Epithelial cell of prostate (primary cell): ENCODE data around the gene DUSP12.
"Not testable (repeated sequence)": the region's sequence is repeated elsewhere in the genome, so short reads cannot be mapped to it uniquely, and the experiment has no call there.

ENCODE experiments used
- DNase-seq: peaks from one replicate; pipeline ENCODE4 v3.0.0-alpha.2; 2011; ENCODE audit warnings: low read depth, low spot score
- H3K27ac ChIP-seq: fragments of 450-650 bp; 2 replicates; pipeline ENCODE4 v1.5.1; 2017; ENCODE audit warnings: mild to moderate bottlenecking

Gene DUSP12

DNA sequence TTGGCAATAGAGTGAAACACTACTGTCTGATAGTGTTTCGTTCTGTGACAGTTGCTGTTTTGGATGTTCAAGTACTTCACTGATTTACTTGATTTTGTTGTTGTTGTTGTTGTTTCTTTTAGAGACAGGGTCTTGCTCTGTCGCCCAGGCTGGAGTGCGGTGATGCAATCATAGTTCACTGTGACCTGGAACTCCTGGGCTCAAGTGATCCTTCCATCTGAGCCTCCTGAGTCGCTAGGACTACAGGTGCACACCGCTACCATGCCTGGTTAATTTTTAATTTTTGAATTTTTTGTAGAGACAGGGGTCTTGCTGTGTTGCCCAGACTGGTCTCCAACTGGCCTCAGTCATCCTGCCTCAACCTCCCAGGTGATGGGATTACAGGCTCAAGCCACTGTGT, 18.9 kb downstream of the DUSP12 start:
- no peak for DNase-seq
- H3K27ac ChIP-seq = peak overlapping the region; percentile 33

- H3K27ac ChIP-seq = peak overlapping the region; percentile 33
- DNase-seq = no peak
Observed at GRCh38 chr1:161768986-161769672, 19.5 kb downstream of the DUSP12 start.

- DNase-seq = not testable (repeated sequence)
- peak overlapping the region; percentile 33 for H3K27ac ChIP-seq
Observed at GRCh38 chr1:161769673-161770045, 20.1 kb downstream of the DUSP12 start.

- no peak overlapping the region for H3K27ac ChIP-seq
- no peak for DNase-seq
Observed at GRCh38 chr1:161770250-161770649, 20.7 kb downstream of the DUSP12 start.

- H3K27ac ChIP-seq = no peak overlapping the region
- no peak for DNase-seq
Observed at GRCh38 chr1:161771161-161771560, 21.6 kb downstream of the DUSP12 start.

DNA sequence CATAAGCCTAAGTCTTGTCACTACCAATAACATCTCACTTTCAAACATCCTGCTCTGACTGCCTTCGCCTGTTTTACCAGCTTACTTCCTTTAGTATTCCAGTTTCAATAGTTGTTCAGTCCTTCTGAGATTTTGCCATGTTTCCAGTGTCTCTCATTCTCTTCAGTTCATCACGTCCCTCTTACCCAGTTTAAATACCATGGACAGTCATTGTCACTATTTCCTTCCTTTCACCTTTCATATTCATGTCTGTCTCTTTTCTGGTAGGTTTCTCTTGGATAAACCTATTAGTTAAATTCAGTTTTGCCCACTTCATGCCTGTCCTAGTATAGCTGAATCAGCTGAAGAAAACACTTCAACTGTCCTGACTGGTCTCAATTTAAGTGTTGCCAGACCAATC, 22.4 kb downstream of the DUSP12 start:
- H3K27ac ChIP-seq = no peak overlapping the region
- DNase-seq = no peak

GRCh38 chr1:161772397-161772796, 22.8 kb downstream of the DUSP12 start:
- no peak overlapping the region for H3K27ac ChIP-seq

GRCh38 chr1:161773791-161774190, 24.2 kb downstream of the DUSP12 start:
- DNase-seq = no peak
- no peak overlapping the region for H3K27ac ChIP-seq

More at GRCh38 chr1:161772397-161772796, 22.8 kb downstream of the DUSP12 start:
- no peak for DNase-seq

- H3K27ac ChIP-seq = no peak overlapping the region
- no peak for DNase-seq
Observed at GRCh38 chr1:161777261-161777660, 27.7 kb downstream of the DUSP12 start.

- H3K27ac ChIP-seq = no peak overlapping the region
- DNase-seq = no peak
Observed at GRCh38 chr1:161778522-161778921, 28.9 kb downstream of the DUSP12 start.

DNA sequence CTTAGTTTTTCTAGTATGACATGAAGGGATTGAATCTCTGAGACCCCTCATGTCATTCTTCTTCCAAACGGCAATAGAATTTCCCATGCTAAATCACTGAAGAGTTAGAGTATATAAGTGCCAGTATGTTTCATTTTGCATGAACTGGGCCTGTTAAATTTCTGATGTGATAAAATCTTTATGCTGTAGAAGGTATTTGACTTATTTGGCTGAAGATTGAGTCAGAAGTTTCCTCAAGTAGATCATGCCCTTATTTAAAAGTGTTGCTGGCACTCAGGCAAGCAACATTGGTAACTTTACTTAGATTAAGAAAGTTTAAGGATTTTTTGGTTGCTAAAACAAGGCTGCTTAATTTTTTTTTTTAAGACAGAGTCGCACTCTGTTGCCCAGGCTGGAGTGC, 29.8 kb downstream of the DUSP12 start:
- DNase-seq = no peak
- H3K27ac ChIP-seq = no peak overlapping the region

DNA sequence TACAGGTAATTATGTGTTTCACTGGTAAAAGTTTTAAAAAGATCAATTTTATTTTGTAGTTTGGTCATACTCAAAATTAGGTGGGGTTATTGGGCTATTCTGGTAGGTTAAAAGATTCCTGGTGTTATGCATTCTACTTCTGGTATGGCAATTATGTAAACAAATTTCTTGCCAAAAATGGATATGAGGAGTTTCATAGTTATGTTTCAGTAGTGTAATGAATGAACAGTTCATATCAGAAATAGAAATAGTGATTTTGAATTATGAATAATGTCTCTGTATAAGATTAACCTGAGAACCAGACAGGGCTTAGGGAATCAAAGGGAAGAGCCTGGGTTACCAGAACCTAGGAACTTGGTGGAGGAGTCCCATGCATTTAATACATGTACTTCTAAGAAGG, 32.4 kb downstream of the DUSP12 start:
- H3K27ac ChIP-seq = no peak overlapping the region
- no peak for DNase-seq

GRCh38 chr1:161782886-161783285, 33.3 kb downstream of the DUSP12 start:
- DNase-seq = no peak
- no peak overlapping the region for H3K27ac ChIP-seq

GRCh38 chr1:161784968-161785367, 35.4 kb downstream of the DUSP12 start:
- H3K27ac ChIP-seq = no peak overlapping the region
- no peak for DNase-seq

GRCh38 chr1:161787355-161787754, 37.8 kb downstream of the DUSP12 start:
- H3K27ac ChIP-seq = no peak overlapping the region
- no peak for DNase-seq

DNA sequence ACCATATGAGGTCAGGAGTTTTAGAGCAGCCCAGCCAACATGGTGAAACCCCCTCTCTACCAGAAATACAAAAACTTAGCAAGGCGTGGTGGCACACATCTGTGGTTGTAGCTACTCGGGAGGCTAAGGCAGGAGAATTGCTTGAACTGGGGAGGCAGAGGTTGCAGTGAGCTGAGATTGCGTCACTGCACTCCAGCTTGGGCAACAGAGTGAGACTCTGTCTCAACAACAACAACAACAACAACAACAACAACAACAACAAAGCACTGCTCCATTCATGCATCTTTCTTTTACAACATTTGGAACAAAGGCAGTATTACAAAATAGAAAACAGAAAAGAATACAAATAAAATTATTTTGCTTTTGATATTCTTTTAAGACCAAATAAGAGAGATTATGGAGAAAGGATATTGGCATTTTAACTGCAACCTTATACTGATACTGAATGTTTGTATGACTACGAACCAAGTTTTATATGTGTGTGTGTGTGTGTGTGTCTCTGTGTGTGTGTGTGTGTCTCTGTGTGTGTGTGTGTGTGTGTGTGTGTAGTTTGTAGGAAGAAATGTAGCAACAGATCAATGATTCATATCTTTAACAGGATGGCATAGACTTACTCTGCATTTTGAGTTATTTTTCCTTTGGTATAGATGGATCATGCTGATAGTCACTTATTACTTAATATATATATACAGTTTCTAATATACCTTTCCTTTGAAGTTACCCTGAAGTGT, 41.2 kb downstream of the DUSP12 start:
- DNase-seq = no peak
- H3K27ac ChIP-seq = no peak overlapping the region

DNA sequence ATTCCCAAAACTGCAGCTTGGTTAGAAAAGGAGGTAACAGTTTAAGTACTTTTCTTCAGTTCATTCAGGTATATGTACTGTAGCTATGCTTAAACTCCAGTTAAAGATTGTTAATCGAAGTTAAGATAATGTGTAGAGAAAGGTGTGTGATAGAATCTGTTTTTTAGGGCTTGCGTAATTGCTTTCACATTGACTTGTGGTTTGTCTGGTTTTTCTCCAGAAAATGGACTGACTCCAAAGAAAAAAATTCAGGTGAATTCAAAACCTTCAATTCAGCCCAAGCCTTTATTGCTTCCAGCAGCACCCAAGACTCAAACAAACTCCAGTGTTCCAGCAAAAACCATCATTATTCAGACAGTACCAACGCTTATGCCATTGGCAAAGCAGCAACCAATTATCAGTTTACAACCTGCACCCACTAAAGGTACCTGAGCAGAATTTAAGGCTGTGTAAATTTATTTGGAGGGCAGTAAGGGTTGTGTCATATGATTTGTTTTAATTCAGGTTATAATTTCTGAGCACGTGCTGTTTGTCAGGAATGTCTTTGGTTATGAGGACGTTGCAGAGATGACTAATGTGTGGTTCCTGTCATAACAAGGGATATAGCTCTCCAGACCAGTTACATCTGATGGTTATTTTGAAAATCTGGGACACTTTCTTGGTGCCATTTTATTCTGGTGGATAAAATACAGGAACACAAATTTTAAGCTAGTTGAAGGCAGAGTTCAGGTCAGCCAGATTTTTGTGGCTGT, 42.5 kb downstream of the DUSP12 start:
- H3K27ac ChIP-seq = peak overlapping the region; percentile 3
- DNase-seq = no peak

- peak; percentile 70 for DNase-seq
- peak overlapping the region; percentile 3 for H3K27ac ChIP-seq
Observed at GRCh38 chr1:161792740-161793139, 43.2 kb downstream of the DUSP12 start.

DNA sequence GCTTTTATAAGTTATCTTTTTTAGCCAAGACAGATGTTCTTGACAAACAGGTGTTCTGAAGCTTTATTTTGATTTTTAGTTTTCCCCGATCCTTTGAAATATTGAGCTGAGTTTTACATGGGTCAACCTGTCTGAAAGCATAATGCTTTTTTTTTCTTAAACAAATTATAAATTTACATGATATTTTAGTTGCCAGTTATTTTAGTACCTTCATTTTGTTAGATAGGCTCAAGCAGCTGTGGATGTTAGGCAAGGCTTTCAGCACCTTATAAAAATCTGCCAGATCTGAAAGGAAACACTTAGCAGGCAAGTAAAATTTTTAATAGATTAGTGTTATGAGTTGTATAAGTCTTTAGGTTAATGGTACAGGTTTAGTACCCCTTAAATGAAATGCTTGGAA, 50.2 kb downstream of the DUSP12 start:
- no peak overlapping the region for H3K27ac ChIP-seq
- DNase-seq = no peak

GRCh38 chr1:161801955-161802354, 52.4 kb downstream of the DUSP12 start:
- no peak for DNase-seq
- H3K27ac ChIP-seq = no peak overlapping the region

DNA sequence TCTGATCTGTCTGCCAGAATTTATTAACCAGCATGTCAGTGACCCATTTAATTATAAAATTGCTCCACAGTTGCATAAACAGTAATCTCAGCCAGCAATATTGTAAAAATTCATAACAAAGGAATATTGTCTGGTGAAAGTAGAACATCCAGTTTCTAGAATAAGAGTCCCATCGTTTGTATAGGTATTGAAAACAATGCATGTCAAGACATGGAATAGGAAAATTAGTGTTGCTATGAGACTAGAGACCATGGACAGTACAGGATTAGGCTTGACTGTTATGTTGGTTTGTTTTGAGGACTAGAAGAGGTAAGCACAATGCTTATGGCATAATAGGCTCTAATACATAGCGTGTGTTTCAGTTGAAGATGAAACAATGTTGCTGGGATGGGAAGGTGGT, 53.6 kb downstream of the DUSP12 start:
- DNase-seq = no peak

More for the DNA sequence above, 53.6 kb downstream of the DUSP12 start:
- no peak overlapping the region for H3K27ac ChIP-seq
